Activated CD8-positive, alpha-beta memory T cell treated with anti-CD3 and anti-CD28 coated beads for 48 hours (primary cell): Measurements from ENCODE around the gene FOCAD.

Experiments
- DNase-seq, 3 experiments: peaks; one replicate each; pipeline ENCODE4 v3.0.0-alpha.2; 2020; ENCODE audit warnings: low read depth in 2 of 3, low spot score in 2 of 3

Gene FOCAD

DNA sequence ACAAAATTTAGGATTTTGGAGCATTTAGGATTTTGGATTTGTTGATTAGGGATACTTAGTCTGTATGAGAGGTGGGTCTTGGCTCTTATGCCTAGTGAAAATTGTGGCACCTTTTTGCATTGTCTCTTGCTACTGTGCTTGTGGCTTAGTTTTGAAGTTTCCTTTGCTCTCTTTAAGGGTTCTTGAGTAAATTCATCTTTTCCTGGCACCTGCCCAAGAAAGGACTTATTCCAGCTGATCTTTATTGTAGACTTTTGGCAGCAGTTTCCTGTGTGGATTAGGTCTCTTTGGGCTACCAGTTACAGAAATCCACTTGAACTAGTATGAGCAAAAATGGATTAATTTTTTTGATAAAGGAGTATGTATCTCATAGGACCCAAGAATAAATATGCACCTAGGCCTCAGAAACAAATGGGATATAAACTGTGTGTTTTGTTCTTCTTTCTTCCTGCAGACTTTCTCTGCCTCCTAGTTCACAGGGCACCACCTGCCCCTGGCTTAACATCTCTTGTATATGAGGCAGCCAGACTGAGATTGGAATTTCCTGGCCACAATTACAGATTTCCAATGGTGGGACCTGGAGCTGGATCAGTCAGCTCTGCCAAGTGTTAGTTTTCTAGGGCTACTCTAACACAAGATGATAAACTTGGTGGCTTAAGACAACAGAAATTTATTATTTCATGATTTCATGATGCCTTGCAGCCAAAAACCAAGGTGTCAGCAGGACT, 44.6 kb downstream of the FOCAD start:
- DNase-seq, result no peak

DNA sequence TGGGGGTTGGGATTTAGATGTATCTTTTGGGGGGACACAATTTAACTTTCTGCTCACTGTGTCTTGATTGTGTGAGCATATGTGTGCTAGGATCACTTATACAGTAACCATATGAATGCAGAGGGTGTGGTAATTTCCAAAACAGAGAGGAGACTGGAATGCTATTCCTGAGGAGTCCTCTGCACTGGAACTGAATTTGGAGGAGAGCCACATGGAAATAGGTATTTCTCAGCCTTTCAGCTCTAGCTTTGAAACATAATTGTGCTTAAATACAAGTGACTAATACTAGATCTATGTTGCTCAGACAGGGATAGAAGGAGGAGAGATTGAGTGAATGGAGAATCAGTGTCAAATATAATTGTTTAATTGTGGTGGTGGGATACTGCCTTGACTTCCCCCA, 45.5 kb downstream of the FOCAD start:
- DNase-seq, result no peak

DNA sequence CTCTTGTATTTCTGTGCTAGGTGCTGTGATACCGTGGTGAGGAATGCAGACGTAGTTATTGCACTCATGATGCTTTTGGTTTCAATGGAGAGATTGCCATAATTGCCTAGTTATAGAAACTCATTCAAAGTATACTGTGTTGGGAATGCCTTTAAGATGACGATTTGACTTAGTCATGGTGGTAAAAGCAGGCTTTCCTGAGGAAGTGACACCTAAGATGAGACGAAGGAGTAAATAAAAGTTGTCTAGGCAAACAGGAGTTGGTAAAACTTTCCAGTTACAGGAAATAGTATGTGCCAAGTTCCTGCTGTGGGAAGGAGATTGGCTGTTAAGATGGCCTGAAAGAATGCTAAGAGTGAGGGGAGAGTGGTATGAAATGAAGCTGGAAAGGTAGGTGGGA, 48.1 kb downstream of the FOCAD start:
- no peak for DNase-seq

DNA sequence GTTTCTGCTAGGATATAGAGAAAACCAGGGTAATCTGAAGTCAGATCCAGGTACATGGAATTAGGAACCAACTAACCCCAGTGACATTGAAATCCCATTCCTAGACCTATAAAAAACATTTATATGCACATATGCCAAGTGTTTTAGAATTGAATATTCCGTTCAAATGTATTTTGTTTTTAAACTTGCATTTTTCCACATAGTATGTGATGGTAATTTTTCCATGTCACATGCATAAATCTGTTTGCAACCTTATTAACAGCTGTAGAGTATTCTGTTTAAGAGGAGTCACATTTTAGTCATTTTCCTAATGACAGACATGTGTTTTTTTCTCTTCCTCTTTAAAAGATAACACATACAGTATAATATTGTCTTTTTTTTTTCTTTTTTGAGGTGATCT, 50.2 kb downstream of the FOCAD start:
- DNase-seq, result no peak

DNA sequence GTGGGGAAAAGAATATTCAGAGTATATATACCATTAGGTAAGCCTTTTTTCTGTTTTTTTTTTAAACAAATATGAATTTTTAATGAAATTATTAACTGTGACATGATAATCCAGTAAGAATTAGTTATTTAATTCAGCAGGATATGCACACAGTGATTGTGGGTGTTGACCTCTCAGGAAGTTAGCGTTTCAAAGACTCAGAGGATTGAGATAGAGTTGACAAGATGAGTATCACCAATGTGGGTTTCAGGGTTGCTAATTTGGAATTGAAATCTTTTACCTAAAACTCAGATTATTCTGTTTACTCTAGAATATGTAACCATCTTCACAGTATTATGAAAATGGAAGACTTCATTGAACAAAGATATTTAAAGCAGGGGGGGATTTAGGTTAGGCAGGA, 56.2 kb downstream of the FOCAD start:
- no peak for DNase-seq

DNA sequence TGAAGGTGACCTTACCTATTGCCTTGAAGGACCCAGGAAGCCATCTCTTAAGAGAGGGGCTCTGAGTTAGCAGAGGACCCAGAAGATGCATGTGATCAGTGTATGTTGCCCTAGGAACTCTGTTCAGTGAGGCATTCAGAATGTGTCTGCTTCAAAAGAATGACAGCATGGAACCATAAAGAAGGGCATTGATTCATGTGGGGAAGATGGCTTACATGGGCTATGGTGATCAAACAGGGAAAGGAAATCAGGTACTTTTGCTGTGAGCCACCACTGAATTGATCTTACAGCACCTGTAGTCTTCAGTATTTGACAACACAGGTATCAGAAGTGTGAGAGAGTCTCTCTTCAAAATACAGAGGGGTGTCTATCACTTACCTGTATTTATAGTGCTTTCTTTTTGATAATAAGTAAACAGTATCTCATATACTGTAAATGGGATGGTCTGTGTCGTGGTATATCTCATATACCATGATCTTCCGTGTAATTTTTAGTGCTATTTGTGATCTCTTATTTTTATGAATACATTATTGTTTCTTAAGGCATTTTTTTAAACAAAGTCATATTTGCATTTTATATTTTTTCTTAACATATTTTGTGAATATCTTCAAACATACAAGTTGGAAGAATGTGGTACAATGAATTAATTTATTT, 57.0 kb downstream of the FOCAD start:
- no peak for DNase-seq

DNA sequence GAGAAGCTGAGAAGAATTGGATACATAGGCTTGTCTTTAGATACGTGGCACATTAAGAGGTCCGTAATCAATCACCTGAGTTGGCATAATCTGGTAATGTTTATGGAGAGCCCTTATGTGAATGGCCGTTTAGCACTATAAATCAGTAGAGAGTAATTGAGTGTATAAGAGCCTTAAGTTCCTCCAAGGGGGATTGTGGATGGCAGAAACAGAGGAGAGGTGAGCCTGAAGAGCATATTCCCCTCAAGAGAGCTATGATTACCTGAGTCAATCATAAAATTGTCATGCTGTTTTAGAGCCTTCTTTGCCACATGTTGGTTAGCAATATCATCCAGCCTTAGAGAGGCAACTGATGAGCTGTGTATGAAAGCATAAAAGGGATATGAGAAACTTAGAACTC, 58.8 kb downstream of the FOCAD start:
- no peak for DNase-seq

DNA sequence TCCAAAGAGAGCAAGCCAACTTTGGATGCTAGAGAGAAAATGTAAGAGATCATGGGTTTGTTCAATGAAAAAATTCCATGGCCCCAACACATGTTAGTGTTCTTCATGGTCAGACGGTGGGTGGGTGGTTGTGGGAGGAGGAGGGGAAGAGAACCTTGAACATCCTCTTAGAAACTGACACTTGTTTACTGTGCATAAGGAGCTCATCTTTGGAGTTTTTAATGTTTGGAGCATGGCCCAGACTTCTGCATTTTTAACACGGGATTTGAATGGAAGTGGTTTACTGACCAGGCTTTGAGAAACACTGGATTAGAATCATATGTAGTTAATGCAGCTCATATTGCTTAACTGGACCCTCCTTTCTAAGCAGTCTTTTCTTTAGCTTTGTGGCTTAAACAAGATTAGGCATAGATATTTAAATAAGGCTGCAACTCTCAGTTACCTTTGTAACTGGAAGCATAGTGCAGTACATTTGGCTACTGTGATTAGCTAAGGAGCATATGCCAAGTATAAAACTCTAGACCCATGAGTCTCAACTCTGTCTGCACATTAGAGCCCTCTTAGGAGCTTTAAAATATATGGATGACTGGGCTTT, 60.1 kb downstream of the FOCAD start:
- no peak for DNase-seq

DNA sequence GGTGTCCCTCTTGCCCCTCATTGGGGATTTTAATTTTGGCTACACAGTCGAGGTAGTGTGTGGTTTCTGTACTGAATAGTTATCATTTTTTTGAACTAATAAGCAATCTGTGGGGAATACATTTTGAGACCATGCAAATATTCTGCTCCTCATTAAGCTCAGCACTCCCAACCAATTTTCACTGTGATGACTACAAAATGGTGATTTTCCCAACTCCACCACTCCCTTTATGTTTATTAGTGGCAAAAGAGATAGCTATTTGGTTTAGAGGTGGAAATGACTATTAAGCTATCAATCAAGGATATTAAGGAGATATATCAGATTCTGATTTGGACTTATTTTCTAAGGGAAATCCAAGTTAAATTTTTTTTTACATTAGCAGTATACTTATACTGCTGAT, 62.9 kb downstream of the FOCAD start:
- no peak for DNase-seq

DNA sequence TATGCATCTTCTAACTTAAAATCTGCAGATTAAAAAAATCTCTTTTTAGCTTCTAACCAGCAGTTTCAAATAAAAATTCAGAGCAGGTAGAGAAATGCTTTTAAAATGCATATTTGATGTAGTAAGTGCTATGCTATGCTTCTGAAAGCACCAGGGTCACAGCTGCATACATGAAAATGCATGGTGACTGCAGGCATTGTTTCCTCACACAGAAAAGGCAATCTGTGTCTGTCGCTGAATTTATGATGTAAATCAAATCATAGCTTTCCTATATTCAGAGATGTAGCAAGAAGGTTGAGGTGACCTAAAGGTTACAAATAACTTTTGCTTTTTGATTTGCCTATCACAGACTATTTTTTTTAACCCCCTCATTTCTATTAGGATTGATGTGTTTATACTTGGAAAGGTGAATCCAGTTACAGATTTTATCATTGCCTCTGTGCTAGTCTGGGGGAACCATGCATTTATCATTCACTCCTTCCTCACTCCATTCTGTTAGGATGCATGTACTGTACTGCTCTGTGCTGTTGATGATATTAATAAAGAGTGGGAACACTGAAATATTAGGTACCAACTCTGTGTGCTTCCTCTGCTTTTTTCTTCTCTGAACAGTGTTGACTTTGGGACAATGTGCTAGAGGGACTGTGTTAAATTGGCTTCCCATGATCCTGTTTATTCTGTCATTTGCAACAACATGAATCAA, 65.6 kb downstream of the FOCAD start:
- no peak for DNase-seq

DNA sequence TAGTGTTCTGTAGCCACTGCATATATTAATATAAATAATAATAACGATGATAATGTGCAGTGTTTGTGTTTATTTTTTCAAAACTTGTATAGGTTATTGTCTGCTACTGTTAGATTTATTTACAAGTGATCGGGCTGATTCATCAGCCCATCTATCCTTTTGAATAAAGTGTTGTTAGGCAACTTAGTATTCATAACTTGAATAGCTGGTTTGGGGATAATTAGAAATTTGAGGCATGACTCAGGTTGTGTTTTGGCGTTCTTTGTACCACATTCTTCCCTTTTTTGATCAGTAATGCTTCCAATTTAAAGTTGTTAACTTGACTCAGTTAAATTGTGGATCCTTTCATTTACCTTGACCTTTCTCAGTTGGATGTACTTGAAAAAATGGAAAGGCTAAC, 69.7 kb downstream of the FOCAD start:
- no peak for DNase-seq

DNA sequence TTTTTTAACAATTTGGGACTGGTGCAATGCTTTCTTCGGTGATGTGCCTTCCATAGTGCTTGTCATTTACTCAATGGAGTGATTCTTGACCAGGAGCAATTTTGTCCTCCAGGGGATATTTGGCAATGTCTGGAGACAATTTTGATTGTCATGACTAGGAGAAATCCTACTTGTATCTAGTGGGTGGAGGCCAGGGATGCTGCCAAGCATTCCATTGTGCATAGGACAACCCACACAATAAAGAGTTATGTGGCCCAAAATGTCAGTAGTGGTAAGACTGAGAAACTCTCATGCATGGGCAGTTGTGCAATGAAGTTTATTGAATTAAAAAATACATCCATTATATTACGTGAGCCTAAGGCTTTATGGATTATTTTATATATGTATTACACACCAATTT, 70.5 kb downstream of the FOCAD start:
- no peak for DNase-seq

DNA sequence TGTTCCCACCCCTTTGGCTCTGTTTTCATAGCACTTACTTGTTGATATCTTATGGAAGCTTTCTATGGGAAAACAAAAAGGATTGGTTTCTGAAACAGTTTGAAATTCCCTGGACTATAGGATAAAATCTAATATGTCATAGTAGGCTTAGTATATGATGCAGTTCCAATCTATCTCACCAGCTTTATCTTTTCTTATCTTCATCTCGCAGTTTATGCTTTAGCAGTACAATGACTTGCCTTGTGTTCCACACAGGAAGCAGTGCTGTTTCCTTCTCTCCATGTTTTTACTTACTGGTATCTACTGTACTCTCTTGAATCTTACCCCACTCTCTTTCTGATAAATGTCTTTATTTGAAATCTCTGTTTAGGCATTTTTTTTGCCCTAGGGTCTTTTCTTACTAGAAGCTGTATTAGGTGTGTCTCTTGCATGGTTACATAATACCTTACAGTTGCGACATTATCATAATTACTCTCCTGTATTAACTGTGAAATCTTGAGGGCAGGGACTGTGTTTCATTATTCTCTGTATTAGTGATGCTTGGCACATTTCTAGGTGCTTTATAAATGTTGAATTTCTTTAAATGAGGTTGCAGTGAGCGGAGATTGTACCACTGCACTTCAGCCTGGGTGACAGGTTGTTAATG, 76.3 kb downstream of the FOCAD start:
- DNase-seq, result no peak

DNA sequence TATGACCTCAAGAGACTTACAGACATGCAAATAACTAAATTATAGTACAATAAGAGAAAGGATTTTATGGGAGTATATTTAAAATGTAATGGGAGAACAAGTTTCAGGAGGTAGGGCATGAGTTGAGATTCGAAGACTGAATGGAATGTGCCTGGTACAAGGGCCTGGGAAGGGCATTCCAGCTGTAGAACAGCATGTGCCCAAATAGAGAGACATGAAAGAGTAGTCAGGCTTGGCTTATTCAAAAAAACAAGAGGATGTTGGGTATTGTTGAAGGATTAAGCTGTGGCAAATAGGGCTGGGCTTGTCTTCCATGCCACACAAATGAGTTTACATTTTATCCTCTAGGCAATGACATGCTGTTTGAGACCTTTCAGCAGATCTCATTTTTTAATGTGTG, 86.9 kb downstream of the FOCAD start:
- no peak for DNase-seq

DNA sequence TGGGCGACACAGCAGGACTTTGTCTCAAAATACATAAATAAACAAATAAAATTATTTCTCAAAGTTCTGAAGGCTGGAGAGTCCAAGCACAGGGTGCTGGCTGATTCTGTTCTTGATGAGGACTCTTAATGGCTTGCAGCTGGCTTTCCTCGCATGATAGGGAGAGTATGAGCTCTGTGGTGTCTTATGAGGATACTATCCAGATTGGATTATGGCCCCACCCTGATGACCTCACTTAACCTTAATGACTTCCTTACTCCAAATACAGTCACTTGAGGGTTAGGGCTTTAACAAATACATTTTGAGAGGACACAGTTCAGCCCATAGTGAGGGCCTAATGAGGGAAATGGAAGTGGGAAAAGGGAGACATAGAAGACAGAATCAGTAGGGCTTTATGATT, 87.7 kb downstream of the FOCAD start:
- no peak for DNase-seq

DNA sequence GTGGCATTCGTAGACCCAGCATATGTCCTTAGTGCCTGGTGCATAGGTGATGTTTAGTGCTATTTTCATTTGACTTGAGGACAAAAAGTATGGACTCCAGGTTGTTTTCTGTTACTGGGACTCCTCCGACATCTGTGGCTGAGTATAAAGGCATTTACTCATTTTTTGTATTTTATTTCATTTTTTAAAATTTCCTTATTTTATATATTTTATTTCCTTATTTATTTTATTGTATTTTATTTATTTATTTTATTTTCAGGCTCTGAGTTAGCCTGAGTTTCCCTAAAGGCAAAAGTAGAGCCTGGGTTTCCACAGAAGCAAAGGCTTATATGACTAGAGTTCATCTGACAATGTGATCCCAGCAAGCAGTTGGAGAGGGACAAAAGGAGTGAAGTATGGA, 91.6 kb downstream of the FOCAD start:
- no peak for DNase-seq

DNA sequence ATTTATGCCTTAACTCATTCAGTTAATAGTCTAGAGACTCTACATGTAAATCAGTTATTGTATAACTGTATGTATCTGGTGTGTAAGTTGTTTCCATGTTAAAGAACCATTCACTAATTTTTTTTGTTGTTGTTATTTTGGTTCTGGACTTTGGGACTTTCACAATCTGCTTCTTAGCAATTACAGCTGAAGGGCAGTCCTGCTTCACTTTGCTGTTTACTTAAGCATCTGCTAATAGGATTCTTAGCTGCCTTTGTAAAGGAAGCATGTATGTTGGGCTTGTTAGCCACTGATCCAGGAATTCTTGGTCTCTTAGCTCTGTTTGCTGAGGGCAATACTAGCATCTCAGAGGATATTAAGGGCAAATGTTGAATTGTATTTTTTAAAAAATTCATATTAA, 97.0 kb downstream of the FOCAD start:
- DNase-seq, result no peak

DNA sequence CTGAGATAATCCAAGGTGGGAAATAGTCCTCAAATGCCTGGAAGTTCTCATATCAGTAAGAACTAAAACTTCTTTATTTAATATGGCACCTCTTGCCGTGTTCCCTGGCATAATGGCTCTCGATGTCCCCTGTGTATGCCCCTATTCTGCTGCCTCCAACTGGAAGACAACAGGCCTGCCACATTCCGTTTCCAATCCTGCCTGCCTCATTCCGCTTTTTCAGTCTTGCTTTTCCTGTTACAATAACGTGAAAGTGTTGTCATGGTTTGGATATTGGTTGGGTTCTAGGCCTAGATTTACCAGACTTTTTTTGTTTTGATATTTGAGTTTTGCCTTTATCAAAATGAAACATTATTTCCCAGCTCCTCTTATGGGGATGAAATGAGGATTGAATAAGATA, 98.2 kb downstream of the FOCAD start:
- DNase-seq, result no peak

DNA sequence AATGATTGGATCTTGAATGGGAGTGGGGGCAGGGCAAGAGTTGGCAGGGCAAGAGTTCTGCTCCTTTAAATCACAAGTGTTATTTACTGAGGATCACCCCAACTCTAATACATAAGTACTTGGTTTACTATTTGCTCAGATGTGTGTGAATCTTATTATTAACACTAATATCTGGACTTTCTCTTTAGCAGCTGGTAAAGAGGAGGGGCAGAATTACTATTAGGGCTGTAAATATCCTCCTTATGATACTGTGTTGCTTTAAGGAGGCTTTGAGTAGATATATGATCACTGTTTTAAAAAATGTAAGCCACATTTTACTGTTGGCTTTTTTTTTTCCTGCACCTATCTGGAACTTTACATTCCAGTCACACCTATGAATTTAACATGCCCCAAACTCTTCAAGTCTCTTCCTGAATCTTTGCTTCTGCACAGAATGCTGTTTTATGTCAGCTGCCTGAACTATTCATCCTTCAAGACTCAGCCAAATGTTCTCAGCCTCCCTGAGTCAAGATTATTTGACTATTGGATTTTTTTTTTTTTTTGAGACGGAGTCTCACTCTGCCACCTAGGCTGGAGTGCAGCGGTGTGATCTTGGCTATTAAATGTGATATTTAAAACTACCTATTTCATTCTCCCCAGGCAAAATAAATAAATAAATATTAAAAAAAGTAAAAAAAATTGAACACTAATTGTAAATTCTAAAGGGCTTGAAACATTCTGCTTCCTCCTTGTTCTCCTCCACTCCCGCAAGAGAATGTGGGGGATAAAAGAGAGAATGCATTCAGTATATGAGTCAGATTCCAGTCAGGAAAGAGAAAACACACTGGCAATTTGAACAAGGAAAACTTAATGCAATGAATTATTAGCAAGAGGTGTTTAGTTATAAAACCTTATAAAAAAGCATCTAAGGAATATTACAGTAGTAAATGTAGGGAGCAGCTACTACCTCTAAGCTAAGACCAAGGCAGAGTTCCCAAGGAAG, 99.3 kb downstream of the FOCAD start:
- no peak for DNase-seq

DNA sequence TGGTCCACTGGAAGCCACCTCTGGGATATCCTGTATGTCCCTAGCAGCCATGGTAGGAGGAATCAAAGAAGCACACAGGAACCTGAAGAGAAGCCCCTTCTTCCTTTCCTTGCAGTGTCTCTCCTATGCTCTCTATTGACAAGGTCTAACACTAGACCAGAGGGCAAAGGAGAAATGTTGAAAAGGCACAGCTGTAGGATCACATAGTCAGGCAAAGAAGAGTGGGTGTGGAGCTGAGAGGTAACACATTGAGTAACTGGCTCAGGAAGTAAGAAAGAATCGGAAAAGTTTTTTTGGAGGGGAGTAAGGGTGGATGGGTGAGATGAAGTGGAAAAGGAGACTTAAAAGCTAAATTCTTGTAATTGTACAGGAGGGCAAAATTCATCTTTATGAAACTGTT, 100.1 kb downstream of the FOCAD start:
- DNase-seq, result no peak

DNA sequence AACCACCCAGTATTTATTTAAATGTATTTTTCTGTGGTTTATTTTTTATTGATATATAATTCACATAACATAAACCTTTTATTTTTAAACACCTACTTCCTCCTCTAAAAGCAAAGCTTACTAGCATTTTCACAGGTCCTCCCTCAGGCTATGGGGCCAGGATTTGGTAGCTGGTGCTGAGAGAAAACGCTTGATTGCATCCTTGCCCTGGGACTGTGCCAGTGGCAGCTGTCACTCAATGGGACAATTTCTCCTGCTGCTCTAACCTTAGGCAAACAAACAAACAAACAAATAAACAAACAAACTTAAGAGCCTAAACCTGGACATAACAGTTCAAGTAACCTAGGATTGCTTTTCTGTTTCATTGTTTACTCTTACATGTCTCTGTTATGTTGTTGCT, 102.7 kb downstream of the FOCAD start:
- DNase-seq, result no peak
